GM19025 (cell line): ENCODE measurements around the gene ARL17B.
"Not testable (repeated sequence)": the region's sequence is repeated elsewhere in the genome, so short reads cannot be mapped to it uniquely, and the experiment has no call there.

ENCODE experiments used
- ATAC-seq: cut with Tn5 transposase; IDR thresholded peaks from one replicate; pipeline ENCODE4 v1.9.1; 2021; ENCODE audit warnings: mild to moderate bottlenecking, low read depth, moderate library complexity; ENCODE audit not compliant: unreplicated experiment

The ARL17B gene

GRCh38 chr17:46254215-46254614, 107.4 kb downstream of the ARL17B start:
- not testable (repeated sequence) for ATAC-seq

GRCh38 chr17:46253722-46254121, 107.8 kb downstream of the ARL17B start:
- ATAC-seq = not testable (repeated sequence)

- not testable (repeated sequence) for ATAC-seq
Observed at GRCh38 chr17:46252804-46253203, 108.8 kb downstream of the ARL17B start.

DNA sequence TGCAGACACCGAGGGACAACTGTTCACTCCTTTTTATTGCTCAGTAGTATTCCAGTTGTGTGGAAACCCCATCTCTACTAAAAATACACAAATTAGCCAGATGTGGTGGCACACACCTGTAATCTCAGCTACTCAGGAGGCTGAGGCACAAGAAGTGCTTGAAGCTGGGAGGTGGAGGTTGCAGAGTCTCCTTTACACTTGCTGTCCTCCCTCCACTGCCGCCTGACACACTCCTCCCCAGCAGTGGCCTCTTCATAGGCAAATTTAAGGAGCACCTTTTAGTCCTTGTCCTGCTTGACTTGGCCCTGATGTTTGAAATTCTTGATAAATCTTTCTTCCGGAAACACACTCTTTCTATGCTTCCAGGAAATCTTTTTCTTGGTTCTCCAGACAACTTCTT, 112.4 kb downstream of the ARL17B start:
- ATAC-seq = not testable (repeated sequence)

DNA sequence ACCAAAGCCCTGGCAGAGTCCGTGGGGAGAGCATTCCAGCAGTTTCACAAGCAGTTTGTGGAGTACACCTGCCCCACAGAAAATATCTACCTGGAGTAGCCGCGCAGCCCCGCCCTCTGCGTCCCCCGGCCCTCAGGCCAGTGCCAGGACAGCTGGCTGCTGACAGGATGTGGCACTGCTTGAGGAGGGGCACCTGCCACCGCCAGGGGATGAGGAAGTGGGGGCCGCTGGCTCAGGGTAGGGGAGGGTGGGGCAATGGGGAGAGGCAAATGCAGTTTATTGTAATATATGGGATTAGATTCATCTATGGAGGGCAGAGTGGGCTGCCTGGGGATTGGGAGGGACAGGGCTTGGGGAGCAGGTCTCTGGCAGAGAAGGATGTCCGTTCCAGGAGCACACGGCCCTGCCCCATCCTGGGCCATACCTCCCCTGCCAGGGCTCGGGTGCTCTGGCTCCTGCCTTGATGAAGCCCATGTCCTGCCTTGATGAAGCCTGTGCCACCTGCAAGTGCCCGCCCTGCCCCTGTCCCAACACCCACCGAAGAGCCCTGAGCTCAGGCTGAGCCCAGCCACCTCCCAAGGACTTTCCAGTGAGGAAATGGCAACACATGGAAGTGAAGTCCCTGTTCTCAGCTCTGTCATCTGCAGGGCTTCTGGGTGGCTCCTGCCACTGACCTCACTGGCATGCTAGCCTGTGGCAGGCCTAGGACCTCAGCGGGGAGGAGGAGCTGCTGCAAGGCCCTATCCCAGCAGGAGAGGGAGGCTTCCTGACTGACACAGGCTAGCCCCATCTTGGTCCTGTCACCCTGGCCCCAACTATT, 116.4 kb downstream of the ARL17B start:
- not testable (repeated sequence) for ATAC-seq

- not testable (repeated sequence) for ATAC-seq
Observed at GRCh38 chr17:46244339-46244913, 117.1 kb downstream of the ARL17B start.

DNA sequence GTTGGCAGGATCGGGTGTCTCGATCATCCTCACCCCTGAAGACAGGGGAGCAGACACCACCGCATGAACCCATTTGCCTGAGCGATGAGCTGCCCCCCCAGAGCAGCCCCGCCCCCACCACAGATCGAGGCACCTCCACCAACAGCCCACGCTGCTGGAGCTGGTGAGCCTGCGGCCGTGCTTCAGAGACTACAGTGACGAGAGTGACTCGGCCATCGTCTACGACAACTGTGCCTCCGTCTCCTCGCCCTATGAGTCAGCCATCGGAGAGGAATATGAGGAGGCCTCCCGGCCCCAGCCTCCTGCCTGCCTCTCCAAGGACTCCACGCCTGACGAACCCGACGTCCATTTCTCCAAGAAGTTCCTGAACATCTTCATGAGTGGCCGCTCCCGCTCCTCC, 117.6 kb downstream of the ARL17B start:
- not testable (repeated sequence) for ATAC-seq

DNA sequence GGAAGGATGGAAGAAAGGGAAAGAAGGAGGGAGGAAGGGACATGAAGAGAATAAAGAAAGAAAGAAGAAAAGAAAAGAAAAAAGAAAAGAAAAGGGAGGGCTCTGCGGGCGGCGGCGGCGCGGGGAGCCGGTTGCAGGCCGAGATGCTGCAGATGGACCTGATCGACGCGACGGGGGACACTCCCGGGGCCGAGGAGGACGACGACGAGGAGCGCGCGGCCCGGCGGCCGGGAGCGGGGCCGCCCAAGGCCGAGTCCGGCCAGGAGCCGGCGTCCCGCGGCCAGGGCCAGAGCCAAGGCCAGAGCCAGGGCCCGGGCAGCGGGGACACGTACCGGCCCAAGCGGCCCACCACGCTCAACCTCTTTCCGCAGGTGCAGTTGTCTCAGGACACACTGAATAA, 118.1 kb downstream of the ARL17B start:
- not testable (repeated sequence) for ATAC-seq

GRCh38 chr17:46231359-46231758, 130.2 kb downstream of the ARL17B start:
- not testable (repeated sequence) for ATAC-seq

DNA sequence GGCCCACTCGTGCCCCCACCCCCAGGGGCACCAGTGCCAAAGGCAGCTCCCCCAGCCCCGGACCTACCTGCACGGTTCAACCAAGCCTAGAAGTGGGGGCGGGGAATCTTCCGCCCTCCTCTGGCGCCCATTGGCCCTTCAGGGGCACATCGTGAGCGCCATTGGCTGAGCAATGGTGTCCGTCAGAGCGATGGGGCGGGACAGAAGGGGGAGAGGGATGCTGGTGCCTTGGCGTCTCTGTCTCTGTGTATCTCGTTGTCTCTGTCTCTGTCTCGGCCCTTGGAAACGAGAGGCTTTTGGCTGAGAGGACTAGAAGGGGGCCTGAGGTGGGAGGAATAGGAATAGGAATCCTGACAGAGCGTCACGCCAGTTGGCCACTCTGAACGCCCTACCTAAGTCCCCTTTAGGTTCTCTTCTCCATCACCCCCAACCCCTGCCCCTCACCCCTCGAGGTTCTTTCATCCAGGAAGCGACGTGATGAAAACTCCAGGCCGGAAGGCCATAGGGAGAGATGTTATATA, 136.2 kb downstream of the ARL17B start:
- peak; percentile 99 for ATAC-seq

- peak; percentile 34 for ATAC-seq
Observed at GRCh38 chr17:46224864-46225263, 136.7 kb downstream of the ARL17B start.
